ENCODE results near the gene NELL1.

NELL1 gene

DNA sequence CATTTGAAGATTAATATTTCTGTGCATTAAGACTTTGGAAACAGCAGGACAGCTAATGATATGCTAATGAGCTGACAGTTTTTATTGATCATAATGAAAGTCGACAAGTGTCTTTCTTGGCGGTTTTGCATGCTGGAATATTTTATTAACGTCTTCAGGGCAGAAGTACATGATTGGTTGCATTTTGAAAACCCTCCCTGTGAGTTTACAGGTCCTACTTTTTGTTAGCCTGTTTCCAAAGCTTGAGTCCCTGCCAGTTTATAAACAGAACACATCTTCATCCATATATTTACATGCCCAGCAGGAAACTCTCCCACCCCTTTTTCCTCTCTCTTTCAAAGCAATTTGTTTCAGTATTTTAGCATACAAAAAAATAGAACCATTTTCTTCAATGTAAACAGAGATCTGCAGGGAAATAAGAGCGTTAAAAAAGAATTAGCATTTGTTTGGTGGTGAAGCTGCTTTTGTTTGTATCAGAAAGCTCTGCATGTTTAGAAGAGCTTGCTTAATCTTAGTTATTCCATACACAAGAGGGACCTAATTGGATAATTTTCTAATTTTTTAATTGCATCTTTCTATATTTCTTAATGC, 243.6 kb downstream of the NELL1 start:
- no peak for TF ChIP-seq EZH2 (IDR thresholded peaks at IDR 0.05; ENCODE audit: borderline replicate concordance, low read depth, low read length, severe bottlenecking)
- TF ChIP-seq, protein P1, sequence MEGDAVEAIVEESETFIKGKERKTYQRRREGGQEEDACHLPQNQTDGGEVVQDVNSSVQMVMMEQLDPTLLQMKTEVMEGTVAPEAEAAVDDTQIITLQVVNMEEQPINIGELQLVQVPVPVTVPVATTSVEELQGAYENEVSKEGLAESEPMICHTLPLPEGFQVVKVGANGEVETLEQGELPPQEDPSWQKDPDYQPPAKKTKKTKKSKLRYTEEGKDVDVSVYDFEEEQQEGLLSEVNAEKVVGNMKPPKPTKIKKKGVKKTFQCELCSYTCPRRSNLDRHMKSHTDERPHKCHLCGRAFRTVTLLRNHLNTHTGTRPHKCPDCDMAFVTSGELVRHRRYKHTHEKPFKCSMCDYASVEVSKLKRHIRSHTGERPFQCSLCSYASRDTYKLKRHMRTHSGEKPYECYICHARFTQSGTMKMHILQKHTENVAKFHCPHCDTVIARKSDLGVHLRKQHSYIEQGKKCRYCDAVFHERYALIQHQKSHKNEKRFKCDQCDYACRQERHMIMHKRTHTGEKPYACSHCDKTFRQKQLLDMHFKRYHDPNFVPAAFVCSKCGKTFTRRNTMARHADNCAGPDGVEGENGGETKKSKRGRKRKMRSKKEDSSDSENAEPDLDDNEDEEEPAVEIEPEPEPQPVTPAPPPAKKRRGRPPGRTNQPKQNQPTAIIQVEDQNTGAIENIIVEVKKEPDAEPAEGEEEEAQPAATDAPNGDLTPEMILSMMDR (IDR thresholded peaks at IDR 0.05; ENCODE audit: borderline replicate concordance, extremely low read depth, low read length, poor library complexity, severe bottlenecking) = no peak
- H3K27ac ChIP-seq (ENCODE audit: low read length) = no peak overlapping the region
- H3K4me2 ChIP-seq (ENCODE audit: insufficient read depth, low read length) = no peak overlapping the region
- no peaks in the 10 kb centered on the region for H3K79me2 ChIP-seq (ENCODE audit: insufficient read depth, low read length)
- H3K9me3 ChIP-seq (ENCODE audit: insufficient read depth, low read length, severe bottlenecking) = no peaks in the 10 kb centered on the region
- H3K4me3 ChIP-seq (ENCODE audit: low read depth in 1 of 2, low read length in 2 of 2) = no peak overlapping the region
- H2AFZ ChIP-seq (ENCODE audit: low read depth, low read length) = no peak overlapping the region
- no peaks in the 10 kb centered on the region for H4K20me1 ChIP-seq (ENCODE audit: insufficient read depth, low read length)
- no peak overlapping the region for H3K9ac ChIP-seq (ENCODE audit: low read depth, low read length)
- H3K4me1 ChIP-seq (ENCODE audit: insufficient read depth, low read length) = no peaks in the 10 kb centered on the region
- DNase-seq (no peak), ATAC-seq (ENCODE audit: insufficient read depth, low read depth) (no peak)
- no peaks in the 10 kb centered on the region for H3K27me3 ChIP-seq (ENCODE audit: insufficient read depth, low read length, poor library complexity)
- no peaks in the 10 kb centered on the region for H3K36me3 ChIP-seq (ENCODE audit: insufficient read depth, low read length)

DNA sequence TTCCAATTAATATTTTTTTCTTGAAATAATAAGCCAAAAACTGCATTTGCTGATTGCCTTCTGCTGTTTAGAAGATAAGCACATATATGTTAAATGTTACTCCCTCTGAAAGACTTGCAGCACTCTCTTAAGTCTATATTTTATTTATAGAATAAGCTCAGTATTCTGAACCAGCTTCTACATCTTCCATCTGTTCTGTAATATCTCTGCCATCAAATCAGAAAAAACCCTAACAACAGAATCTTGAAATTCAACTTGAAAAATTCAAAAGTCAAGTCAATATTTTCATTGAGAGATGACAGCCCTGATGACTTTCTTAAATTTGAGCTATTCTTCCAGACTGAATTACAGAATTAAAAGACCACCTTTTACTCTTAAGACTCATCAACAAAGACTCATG, 247.9 kb downstream of the NELL1 start:
- no peak overlapping the region for H3K4me3 ChIP-seq (ENCODE audit: low read depth in 1 of 2, low read length in 2 of 2)
- no peaks in the 10 kb centered on the region for H3K27me3 ChIP-seq (ENCODE audit: insufficient read depth, low read length, poor library complexity)
- H3K4me1 ChIP-seq (ENCODE audit: insufficient read depth, low read length) = no peaks in the 10 kb centered on the region
- no peak overlapping the region for H3K27ac ChIP-seq (ENCODE audit: low read length)
- no peak overlapping the region for H2AFZ ChIP-seq (ENCODE audit: low read depth, low read length)
- no peaks in the 10 kb centered on the region for H4K20me1 ChIP-seq (ENCODE audit: insufficient read depth, low read length)
- no peaks in the 10 kb centered on the region for H3K9me3 ChIP-seq (ENCODE audit: insufficient read depth, low read length, severe bottlenecking)
- TF ChIP-seq, protein P1 (IDR thresholded peaks at IDR 0.05; ENCODE audit: borderline replicate concordance, extremely low read depth, low read length, poor library complexity, severe bottlenecking) = no peak
- no peak for TF ChIP-seq EZH2 (IDR thresholded peaks at IDR 0.05; ENCODE audit: borderline replicate concordance, low read depth, low read length, severe bottlenecking)
- H3K36me3 ChIP-seq (ENCODE audit: insufficient read depth, low read length) = no peaks in the 10 kb centered on the region
- no peak overlapping the region for H3K9ac ChIP-seq (ENCODE audit: low read depth, low read length)
- H3K4me2 ChIP-seq (ENCODE audit: insufficient read depth, low read length) = no peak overlapping the region
- DNase-seq (no peak), ATAC-seq (ENCODE audit: insufficient read depth, low read depth) (no peak)
- H3K79me2 ChIP-seq (ENCODE audit: insufficient read depth, low read length) = no peaks in the 10 kb centered on the region

DNA sequence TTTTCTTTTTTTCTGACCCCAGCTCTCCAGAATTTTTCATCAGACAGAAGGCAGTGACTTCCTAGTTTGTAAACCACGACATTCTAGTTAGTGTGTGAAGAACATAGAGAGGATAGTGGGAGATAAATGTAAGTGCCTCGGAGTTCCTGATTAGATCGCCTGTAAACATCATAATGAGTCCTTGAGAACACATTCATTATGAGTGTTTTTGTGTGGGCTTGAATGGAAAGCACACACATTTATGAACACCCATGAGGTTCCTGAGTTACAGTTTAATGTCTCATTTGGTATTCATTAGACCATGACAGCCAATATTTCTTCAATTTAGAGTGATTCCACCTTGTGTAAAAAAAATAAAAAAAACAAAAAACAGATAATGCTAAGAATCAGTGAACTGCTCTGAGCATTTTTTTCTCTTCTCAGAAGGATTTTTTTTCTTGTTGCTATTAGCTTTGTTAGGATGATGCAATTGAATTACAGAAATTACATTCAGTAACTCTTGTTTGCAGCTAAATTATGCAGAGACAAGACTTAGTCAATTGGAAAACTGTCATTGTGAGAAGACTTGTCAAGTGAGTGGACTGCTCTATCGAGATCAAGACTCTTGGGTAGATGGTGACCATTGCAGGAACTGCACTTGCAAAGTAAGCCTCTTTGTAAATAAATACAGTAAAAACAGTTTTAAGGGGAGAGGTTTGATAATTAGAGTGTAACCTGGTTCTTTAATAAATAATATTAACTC, 257.6 kb downstream of the NELL1 start:
- Histone ChIP-seq H3K36me3 (ENCODE audit: insufficient read depth, low read length) (no peaks in the 10 kb centered on the region), H3K27ac (ENCODE audit: low read length) (no peak overlapping the region), H3K4me1 (ENCODE audit: insufficient read depth, low read length) (no peaks in the 10 kb centered on the region), H3K9me3 (ENCODE audit: insufficient read depth, low read length, severe bottlenecking) (no peaks in the 10 kb centered on the region), H4K20me1 (ENCODE audit: insufficient read depth, low read length) (no peaks in the 10 kb centered on the region), H3K4me2 (ENCODE audit: insufficient read depth, low read length) (no peak overlapping the region), H3K27me3 (ENCODE audit: insufficient read depth, low read length, poor library complexity) (no peaks in the 10 kb centered on the region), H2AFZ (ENCODE audit: low read depth, low read length) (no peak overlapping the region), H3K9ac (ENCODE audit: low read depth, low read length) (no peak overlapping the region), H3K79me2 (ENCODE audit: insufficient read depth, low read length) (no peaks in the 10 kb centered on the region), H3K4me3 (ENCODE audit: low read depth in 1 of 2, low read length in 2 of 2) (no peak overlapping the region)
- no peak for TF ChIP-seq EZH2 (IDR thresholded peaks at IDR 0.05; ENCODE audit: borderline replicate concordance, low read depth, low read length, severe bottlenecking)
- TF ChIP-seq, protein P1 (IDR thresholded peaks at IDR 0.05; ENCODE audit: borderline replicate concordance, extremely low read depth, low read length, poor library complexity, severe bottlenecking) = no peak
- ATAC-seq (ENCODE audit: insufficient read depth, low read depth) (no peak), DNase-seq (no peak)
